ENCODE measurements around the gene OXCT2. TPM values are rescaled to one million over a fixed set of nuclear protein-coding genes. Genes with fewer than 3 reads are reported as not detected.
"Not testable (repeated sequence)": the region's sequence is repeated elsewhere in the genome, so short reads cannot be mapped to it uniquely, and the experiment has no call there.

OXCT2 gene
- total RNA-seq, result 5.9 and 7.0 TPM in 2 replicates

DNA sequence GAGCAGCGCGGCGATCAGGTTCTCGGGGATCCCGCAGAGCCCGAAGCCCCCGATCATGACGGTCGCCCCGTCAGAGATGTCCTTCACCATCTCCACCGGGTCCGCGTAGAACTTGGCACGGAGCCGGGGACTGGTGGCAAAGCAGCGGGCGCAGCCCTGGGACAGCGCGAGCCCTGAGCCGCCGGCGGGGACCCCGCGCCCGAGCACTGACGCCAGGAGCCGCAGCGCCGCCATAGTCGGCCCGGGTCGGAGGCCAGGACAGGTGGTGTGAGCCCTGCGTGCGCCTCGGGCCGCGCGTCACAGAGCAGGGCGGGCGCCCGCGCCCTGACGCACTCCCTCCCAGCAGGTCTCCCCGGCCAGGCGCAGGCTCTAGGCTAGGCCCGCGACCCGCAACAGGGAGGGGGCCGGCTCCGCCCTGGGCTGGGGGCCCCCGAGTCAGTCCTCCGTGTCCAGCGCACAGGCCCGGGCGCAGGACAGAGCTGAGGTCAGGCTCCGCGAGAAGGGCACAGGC lies at the start of gene OXCT2:
Gene OXCT2 (minus strand): TSS at position 327 of the 511 bp plus-strand sequence. CDS start 93 bp downstream, at position 234.
- not testable (repeated sequence) for DNase-seq (ENCODE audit: low read depth); H3K27me3 ChIP-seq (ENCODE audit: control insufficient read depth, insufficient read depth, low read length)
- peak within 1 kb of the TSS; percentile 7 for H3K4me3 ChIP-seq (ENCODE audit: low read depth, low read length)

DNA sequence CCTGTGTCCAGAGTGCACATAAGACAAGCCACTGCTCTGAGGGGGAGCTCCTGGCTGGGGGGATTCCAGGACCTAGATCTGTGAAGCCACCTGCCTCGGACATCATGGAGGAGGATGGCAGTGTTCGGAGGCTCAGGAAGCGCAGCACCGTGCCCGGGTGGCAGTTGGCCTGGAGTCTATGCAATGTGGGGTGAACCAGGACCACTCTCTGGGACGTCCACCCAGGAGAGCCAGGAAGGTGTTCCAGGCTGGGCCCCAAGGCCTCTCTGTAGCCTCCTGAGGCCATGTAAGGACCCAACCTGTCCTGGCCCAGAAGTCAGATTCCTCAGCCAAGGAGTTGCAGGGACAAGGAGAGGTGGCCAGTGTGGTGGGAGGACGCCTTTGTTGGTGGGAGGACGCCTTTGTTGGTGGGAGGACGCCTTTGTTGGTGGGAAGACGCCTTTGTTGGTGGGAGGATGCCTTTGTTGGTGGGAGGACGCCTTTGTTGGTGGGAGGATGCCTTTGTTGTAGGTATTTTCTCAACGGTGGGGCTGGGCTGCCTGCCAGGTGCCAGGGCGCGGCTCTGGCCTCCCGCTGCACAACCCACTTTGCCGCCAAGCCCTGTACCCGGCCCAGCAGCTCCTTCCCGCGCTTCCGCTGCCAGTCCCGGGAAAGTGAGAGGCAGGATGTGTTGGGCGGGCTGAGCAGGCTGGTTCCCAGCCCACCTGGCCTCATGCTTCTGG lies 48.1 kb upstream of the OXCT2 start:
- no peak for DNase-seq (ENCODE audit: low read depth)
- Histone ChIP-seq H3K27me3 (ENCODE audit: control insufficient read depth, insufficient read depth, low read length) (peaks cover 5% of the 10 kb centered on the region), H3K4me3 (ENCODE audit: low read depth, low read length) (no peak overlapping the region), H3K36me3 (ENCODE audit: control insufficient read depth, insufficient read depth, low read length) (no peaks in the 10 kb centered on the region)
- TF ChIP-seq, protein P1, sequence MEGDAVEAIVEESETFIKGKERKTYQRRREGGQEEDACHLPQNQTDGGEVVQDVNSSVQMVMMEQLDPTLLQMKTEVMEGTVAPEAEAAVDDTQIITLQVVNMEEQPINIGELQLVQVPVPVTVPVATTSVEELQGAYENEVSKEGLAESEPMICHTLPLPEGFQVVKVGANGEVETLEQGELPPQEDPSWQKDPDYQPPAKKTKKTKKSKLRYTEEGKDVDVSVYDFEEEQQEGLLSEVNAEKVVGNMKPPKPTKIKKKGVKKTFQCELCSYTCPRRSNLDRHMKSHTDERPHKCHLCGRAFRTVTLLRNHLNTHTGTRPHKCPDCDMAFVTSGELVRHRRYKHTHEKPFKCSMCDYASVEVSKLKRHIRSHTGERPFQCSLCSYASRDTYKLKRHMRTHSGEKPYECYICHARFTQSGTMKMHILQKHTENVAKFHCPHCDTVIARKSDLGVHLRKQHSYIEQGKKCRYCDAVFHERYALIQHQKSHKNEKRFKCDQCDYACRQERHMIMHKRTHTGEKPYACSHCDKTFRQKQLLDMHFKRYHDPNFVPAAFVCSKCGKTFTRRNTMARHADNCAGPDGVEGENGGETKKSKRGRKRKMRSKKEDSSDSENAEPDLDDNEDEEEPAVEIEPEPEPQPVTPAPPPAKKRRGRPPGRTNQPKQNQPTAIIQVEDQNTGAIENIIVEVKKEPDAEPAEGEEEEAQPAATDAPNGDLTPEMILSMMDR (IDR thresholded peaks at IDR 0.05; ENCODE audit: insufficient read depth, low read length, poor library complexity, severe bottlenecking), result no peak

More for the DNA sequence above, at the start of gene OXCT2:
- H3K36me3 ChIP-seq (ENCODE audit: control insufficient read depth, insufficient read depth, low read length), result not testable (repeated sequence)

- peaks cover 5% of the 10 kb centered on the region for H3K27me3 ChIP-seq (ENCODE audit: control insufficient read depth, insufficient read depth, low read length)
- TF ChIP-seq, protein P1 (IDR thresholded peaks at IDR 0.05; ENCODE audit: insufficient read depth, low read length, poor library complexity, severe bottlenecking), result no peak
- H3K4me3 ChIP-seq (ENCODE audit: low read depth, low read length), result no peak overlapping the region
- no peaks in the 10 kb centered on the region for H3K36me3 ChIP-seq (ENCODE audit: control insufficient read depth, insufficient read depth, low read length)
- no peak for DNase-seq (ENCODE audit: low read depth)
Observed at GRCh38 chr1:39818482-39818881, 47.3 kb upstream of the OXCT2 start.

GRCh38 chr1:39817091-39817932 lies 46.2 kb upstream of the OXCT2 start:
- not testable (repeated sequence) for H3K4me3 ChIP-seq (ENCODE audit: low read depth, low read length); H3K27me3 ChIP-seq (ENCODE audit: control insufficient read depth, insufficient read depth, low read length); H3K36me3 ChIP-seq (ENCODE audit: control insufficient read depth, insufficient read depth, low read length)
- DNase-seq (ENCODE audit: low read depth), result peak; percentile 28

GRCh38 chr1:39816415-39817090 lies 45.4 kb upstream of the OXCT2 start:
- peaks cover 5% of the 10 kb centered on the region for H3K27me3 ChIP-seq (ENCODE audit: control insufficient read depth, insufficient read depth, low read length)
- DNase-seq (ENCODE audit: low read depth), result peak; percentile 38
- H3K4me3 ChIP-seq (ENCODE audit: low read depth, low read length), result no peak overlapping the region
- H3K36me3 ChIP-seq (ENCODE audit: control insufficient read depth, insufficient read depth, low read length), result no peaks in the 10 kb centered on the region
- TF ChIP-seq, protein P1 (IDR thresholded peaks at IDR 0.05; ENCODE audit: insufficient read depth, low read length, poor library complexity, severe bottlenecking), result peak; percentile 75

DNA sequence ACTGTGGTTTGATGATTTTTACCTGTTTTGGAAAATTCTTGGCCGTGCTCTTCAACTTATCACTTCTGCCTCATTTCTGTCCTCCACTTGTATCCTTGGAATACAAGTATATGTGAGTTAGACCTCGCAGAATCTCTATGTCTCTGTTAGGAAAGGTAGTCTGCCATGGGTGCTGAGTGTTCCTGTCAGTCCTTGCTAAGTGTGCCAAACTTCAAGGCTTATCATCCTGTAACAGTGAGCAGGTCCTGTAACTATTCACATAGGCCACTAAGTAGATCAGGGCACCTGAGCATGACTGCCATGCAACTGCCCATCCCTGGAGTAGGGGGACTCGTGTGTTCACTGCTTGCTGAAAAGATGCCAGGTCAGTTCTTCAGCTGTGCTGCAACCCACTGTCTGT lies 41.8 kb upstream of the OXCT2 start:
- TF ChIP-seq, protein P1 (IDR thresholded peaks at IDR 0.05; ENCODE audit: insufficient read depth, low read length, poor library complexity, severe bottlenecking), result no peak
- Histone ChIP-seq H3K4me3 (ENCODE audit: low read depth, low read length) (no peak overlapping the region), H3K36me3 (ENCODE audit: control insufficient read depth, insufficient read depth, low read length) (no peaks in the 10 kb centered on the region), H3K27me3 (ENCODE audit: control insufficient read depth, insufficient read depth, low read length) (peaks cover 5% of the 10 kb centered on the region)
- no peak for DNase-seq (ENCODE audit: low read depth)

All from kidney epithelial cell (primary cell).